ENCODE measurements around the gene RBBP7. TPM values are rescaled to one million over a fixed set of nuclear protein-coding genes. Genes with fewer than 3 reads are reported as not detected.
A peak's percentile ranks its signal among the peaks of the same experiment; 100 is the strongest.

Gene RBBP7
- total RNA-seq = 48.7 TPM

DNA sequence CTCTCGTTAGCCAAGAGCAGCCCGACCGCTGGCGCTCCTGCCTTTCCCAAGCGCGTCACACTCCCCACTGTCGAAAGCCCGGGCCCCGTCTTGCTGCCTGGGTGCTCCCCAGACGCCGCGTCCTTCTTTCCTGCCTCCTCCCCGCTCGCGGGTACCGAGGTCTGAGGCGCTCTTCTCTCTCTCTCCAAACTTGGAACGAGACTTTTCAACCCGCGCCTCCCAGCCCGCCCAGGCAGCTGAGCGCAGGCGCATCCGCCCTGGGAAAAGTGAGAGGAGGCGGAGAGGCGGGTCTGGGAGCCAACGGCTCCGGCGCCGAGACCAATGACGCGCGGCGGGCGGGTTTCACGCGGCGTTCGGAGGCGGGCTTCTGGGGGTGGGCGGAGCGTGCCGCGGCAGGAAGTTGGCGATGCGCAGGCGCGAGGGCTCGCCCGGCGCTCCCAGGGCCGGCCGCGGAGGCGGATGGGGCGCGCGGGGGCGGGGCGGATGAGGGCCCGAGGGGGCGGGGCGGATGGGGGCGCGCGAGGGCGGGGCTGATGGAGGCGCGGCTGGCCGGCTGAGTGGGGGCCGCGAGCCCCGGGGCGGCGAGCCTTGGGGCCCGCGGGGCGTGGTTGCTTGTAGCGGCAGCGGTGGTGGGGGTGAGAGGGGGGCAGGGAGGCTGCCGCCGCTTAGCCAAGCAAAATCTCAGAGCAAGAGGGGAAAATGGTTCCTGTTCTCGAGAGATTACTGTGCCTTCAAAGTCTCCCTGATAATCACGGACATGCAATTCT is at the start of gene RBBP7:
TSS of gene RBBP7 (minus strand) at position 268 of the 767 bp plus-strand sequence. CDS start 309 bp downstream, outside the sequence.
- peak; percentile 70 to 97 for DNase-seq (ENCODE audit: low spot score in 2 of 2)
- H3K9me3 ChIP-seq = no peaks in the 10 kb centered on the region
- H3K4me1 ChIP-seq = peaks cover 0 to 4% of the 10 kb centered on the region in 2 donors
- no peak for TF ChIP-seq CTCF (IDR thresholded peaks at IDR 0.05)
- H3K4me3 ChIP-seq = peak within 1 kb of the TSS; percentile 80
- no peaks in the 10 kb centered on the region for H3K36me3 ChIP-seq
- intact Hi-C loops (cut with DNase I) = loop anchor here (1.0 kb wide), 3 partner anchors 32 to 151 kb away; partner anchors contain the start of genes SYAP1 and TXLNG
- peak within 1 kb of the TSS; percentile 96 to 97 for H3K27ac ChIP-seq
- no peaks in the 10 kb centered on the region for H3K27me3 ChIP-seq

- intact Hi-C loops (cut with DNase I) = no loop called here
- H3K27me3 ChIP-seq = no peaks in the 10 kb centered on the region
- TF ChIP-seq CTCF (IDR thresholded peaks at IDR 0.05) = no peak
- no peaks in the 10 kb centered on the region for H3K9me3 ChIP-seq
- no peaks in the 10 kb centered on the region for H3K4me1 ChIP-seq
- no peak overlapping the region for H3K27ac ChIP-seq
- no peaks in the 10 kb centered on the region for H3K36me3 ChIP-seq
- no peak overlapping the region for H3K4me3 ChIP-seq
- DNase-seq (ENCODE audit: low spot score in 2 of 2) = no peak
Observed at GRCh38 chrX:16918979-16919378, 48.8 kb upstream of the RBBP7 start.

GRCh38 chrX:16917120-16917519 is 47.0 kb upstream of the RBBP7 start:
- DNase-seq (ENCODE audit: low spot score in 2 of 2) = no peak
- H3K27me3 ChIP-seq = no peaks in the 10 kb centered on the region
- no peak overlapping the region for H3K27ac ChIP-seq
- intact Hi-C loops (cut with DNase I) = no loop called here
- no peaks in the 10 kb centered on the region for H3K36me3 ChIP-seq
- no peaks in the 10 kb centered on the region for H3K4me1 ChIP-seq
- H3K4me3 ChIP-seq = no peak overlapping the region
- H3K9me3 ChIP-seq = no peaks in the 10 kb centered on the region
- TF ChIP-seq CTCF (IDR thresholded peaks at IDR 0.05) = no peak

DNA sequence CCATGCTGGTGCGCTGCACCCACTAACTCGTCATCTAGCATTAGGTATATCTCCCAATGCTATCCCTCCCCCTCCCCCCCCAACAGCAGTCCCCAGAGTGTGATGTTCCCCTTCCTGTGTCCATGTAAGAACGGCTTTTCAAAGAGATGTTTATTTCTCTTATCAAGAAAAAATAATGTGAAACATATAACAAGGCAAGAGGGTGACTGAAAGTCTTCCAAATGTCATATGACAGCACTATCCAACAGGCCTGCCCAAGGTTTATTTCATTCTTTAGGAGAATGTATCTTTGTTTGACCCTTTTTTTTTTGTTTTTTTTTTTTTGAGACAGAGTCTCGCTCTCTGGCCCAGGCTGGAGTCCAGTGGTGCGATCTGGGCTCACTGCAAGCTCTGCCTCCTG is 46.4 kb upstream of the RBBP7 start:
- H3K27me3 ChIP-seq = no peaks in the 10 kb centered on the region
- no peak overlapping the region for H3K27ac ChIP-seq
- intact Hi-C loops (cut with DNase I) = no loop called here
- no peak overlapping the region for H3K4me3 ChIP-seq
- no peak for TF ChIP-seq CTCF (IDR thresholded peaks at IDR 0.05)
- H3K36me3 ChIP-seq = no peaks in the 10 kb centered on the region
- no peaks in the 10 kb centered on the region for H3K9me3 ChIP-seq
- no peaks in the 10 kb centered on the region for H3K4me1 ChIP-seq
- DNase-seq (ENCODE audit: low spot score in 2 of 2) = no peak

DNA sequence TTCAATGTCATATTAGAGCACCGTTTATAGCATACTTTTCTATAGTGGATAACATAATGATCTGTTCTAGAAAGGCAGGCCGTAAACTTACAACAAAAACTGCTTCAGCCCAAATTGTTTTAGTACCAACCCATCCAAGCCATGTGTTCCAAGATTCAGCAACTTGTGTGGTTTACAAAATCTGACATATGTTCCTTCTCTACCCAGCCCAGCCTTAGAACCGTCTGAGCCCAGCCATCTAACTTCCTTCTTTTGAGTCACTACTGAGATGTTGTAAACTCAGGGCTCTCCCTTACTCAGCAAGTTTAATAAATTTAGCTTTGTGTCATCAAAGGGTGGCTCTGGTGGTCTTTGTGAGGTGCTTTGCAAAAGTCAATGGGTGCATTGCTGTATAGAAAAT is 43.9 kb upstream of the RBBP7 start:
- no peak for DNase-seq (ENCODE audit: low spot score in 2 of 2)
- Histone ChIP-seq H3K9me3 (no peaks in the 10 kb centered on the region), H3K27ac (no peak overlapping the region), H3K27me3 (no peaks in the 10 kb centered on the region), H3K4me1 (no peaks in the 10 kb centered on the region), H3K4me3 (no peak overlapping the region), H3K36me3 (no peaks in the 10 kb centered on the region)
- intact Hi-C loops (cut with DNase I) = no loop called here
- no peak for TF ChIP-seq CTCF (IDR thresholded peaks at IDR 0.05)
